Measurements from ENCODE around the gene GALNT17.

DNA sequence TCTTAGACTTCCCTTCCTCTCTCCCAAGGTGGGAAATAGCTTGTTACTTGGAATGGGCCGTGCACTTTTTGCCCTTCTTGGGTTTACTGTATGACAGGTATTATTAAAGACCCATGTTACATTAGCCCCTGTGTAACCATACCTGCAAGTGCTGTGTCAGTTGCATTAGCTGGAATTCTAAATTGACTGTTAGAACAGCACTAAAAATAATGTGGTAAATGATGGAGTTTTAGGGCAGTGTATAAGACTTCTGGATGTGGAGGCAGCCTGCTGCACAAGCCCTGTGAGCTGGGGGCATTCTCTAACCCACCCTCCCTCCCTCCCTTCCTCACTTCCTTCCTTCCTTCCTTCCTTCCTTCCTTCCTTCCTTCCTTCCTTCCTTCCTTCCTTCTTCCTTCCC is 52.7 kb downstream of the GALNT17 start:
- no peak for TF ChIP-seq CTCF (IDR thresholded peaks at IDR 0.05)
- no peak for TF ChIP-seq POLR2A (IDR thresholded peaks at IDR 0.05)
